ENCODE results near the gene DHRS7B.
A peak's percentile ranks its signal among the peaks of the same experiment; 100 is the strongest.
"Not testable (repeated sequence)": the region's sequence is repeated elsewhere in the genome, so short reads cannot be mapped to it uniquely, and the experiment has no call there.

DHRS7B gene

GRCh38 chr17:21185061-21185460 lies 58.3 kb downstream of the DHRS7B start:
- DNase-seq = no peak

- no peak for DNase-seq
Observed at GRCh38 chr17:21186399-21187187, 59.8 kb downstream of the DHRS7B start.

DNA sequence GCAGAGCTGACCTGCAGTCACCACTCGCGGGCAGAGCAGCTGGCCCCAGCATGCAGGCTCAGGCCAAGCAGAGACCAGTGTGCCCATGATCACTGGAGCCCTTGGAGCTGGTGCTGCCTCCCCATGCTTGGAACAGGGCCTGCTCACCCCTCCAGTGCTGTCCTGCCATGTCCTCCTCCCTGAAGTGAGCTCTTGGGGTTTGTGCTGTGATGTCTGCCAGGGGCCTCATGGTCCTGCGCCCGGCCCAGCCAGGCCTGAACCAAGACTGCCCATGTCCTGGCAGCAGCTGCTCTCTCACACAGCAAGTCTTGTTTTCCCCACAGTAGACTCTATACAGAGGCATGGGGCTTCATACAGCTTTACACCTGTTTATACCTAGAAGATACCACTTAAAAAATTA lies 62.6 kb downstream of the DHRS7B start:
- no peak for DNase-seq

DNA sequence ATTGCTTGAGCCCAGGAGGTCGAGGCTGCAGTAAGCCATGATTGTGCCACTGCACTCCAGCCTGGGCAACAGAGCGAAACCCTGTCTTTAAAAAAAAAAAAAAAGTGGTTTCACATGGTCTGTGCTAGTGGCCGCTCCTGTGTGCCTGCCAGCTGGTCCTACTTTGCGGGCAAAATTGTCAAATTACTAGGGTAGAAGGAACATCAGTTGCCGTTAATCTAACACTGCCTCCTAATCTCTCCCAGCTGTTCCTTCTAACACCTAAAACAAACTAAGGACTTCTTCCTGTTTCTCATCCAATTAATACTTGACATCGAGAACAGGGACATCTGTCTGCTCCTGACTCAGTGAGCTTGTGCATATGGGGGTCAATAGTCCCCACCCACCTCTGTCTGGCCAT lies 63.3 kb downstream of the DHRS7B start:
- DNase-seq = no peak

DNA sequence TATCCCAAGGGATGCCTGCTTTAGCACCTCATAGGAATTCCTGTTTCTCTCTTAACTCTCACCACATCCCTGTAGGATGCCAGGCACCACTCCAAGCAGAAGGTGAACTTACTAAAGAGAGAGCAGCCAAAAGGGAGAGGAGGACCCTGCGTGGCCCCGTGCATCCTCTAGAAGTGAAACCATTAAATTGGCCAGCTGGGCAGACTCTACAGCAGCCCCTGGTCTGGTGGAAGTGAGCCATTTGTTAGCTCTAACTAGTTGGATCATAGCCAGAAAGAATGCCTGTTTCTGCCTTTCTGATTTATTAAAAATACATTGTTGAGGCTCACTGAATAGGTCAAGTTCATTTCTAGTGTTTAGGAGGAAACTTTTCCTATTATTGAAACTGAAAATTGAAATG lies 64.9 kb downstream of the DHRS7B start:
- no peak for DNase-seq

- DNase-seq = not testable (repeated sequence)
Observed at GRCh38 chr17:21192414-21192813, 65.7 kb downstream of the DHRS7B start.

DNA sequence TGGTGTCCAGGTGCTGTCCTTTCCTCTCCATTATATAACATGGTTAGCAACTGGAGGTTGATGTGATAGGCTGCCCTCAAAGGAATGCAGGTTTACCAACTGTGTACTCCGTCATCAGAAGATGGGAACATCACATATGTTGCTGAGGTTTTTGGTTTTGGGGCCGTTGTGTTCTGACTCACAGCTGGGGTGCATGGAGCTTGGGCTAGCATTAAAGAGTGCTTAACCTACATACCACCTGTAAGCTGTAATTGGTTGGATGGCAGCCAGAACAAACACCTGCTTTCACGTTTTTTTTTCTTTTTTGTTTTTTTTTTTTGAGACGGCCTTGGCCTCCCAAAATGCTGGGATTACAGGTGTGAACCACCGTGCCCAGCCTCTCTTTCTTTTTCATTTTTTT lies 66.3 kb downstream of the DHRS7B start:
- no peak for DNase-seq

- no peak for DNase-seq
Observed at GRCh38 chr17:21194226-21194625, 67.5 kb downstream of the DHRS7B start.

GRCh38 chr17:21194703-21195102 lies 67.9 kb downstream of the DHRS7B start:
- peak; percentile 73 for DNase-seq

DNA sequence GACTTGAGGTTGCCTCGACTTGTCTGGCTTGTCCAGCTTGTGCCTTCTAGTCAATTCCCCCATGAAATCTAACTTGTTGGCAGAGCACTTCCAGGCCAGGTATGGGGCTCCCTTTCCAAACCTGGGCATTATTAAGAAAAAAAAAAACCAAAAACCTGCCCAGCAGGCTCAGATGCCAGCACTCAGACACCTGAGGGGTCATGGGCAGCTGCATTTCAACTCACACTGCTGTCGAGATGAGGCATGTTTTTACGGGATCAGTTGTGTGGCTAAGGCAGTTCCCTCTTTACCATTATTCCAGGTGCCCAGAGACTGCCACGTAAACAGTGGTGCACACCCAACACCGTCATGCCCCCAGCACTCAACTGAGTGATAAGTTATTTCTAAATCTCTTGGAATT lies 69.4 kb downstream of the DHRS7B start:
- no peak for DNase-seq

GRCh38 chr17:21198411-21198810 lies 71.6 kb downstream of the DHRS7B start:
- DNase-seq = no peak

GRCh38 chr17:21199311-21199710 lies 72.5 kb downstream of the DHRS7B start:
- DNase-seq = no peak

GRCh38 chr17:21199856-21200255 lies 73.1 kb downstream of the DHRS7B start:
- DNase-seq = no peak

- DNase-seq = no peak
Observed at GRCh38 chr17:21200590-21201297, 74.0 kb downstream of the DHRS7B start.

DNA sequence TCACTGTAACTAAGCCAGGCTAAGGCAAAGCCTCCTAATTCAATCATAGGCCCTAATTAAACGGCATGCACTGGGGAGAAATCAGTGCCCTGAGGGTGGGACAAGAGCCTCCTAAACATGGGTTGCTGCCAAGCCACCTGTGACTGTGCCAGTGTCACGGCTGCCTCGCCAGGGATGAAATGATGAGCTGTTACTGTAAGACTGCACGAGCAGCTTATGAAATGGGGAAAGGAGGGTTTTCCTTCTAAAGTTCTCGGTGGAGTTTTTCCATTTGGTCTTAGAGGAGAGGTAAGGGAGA lies 74.5 kb downstream of the DHRS7B start:
- DNase-seq = no peak

GRCh38 chr17:21201874-21202273 lies 75.1 kb downstream of the DHRS7B start:
- DNase-seq = no peak

DNA sequence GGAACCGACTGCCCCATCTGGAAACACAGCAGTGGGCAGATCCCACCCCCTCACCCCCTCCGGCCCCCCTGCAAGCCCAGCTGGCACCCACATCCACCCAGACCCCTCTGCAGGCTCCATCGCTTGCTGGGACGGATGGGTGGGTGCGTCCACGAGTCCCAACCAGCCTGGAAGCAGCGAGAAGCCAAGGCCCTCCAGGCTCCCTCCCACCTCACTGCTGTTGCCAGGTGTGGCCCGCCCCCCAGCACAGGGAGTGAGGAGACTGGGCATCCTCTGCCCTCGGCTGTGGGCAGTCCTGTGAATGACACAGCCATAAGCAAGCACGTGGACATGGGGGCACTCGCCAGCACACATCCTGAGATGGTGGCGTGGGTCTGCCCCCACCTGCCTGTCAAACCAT lies 75.7 kb downstream of the DHRS7B start:
- no peak for DNase-seq

DNA sequence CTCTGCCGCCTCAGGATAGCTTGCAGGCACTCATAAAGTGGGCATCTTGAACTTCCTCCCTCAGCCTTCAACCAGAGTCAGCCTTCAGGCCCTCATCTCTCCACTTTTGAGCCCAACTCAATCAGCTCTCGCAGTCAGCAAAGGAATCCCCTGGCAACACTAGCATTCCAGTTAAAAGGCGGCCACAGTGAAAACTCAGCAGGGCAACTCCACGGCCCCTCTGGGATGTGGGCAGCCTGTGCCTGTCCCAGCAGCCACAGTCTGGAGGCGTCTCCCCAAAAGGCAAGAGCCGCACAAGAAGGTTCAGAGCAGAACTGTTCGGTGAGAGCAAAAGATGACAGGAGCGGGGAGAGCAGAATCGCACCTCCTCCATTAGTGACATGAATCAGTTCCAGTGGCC lies 78.2 kb downstream of the DHRS7B start:
- no peak for DNase-seq

- no peak for DNase-seq
Observed at GRCh38 chr17:21208352-21208751, 81.6 kb downstream of the DHRS7B start.

GRCh38 chr17:21209511-21210175 lies 82.9 kb downstream of the DHRS7B start:
- no peak for DNase-seq

- no peak for DNase-seq
Observed at GRCh38 chr17:21210411-21211076, 83.8 kb downstream of the DHRS7B start.

DNA sequence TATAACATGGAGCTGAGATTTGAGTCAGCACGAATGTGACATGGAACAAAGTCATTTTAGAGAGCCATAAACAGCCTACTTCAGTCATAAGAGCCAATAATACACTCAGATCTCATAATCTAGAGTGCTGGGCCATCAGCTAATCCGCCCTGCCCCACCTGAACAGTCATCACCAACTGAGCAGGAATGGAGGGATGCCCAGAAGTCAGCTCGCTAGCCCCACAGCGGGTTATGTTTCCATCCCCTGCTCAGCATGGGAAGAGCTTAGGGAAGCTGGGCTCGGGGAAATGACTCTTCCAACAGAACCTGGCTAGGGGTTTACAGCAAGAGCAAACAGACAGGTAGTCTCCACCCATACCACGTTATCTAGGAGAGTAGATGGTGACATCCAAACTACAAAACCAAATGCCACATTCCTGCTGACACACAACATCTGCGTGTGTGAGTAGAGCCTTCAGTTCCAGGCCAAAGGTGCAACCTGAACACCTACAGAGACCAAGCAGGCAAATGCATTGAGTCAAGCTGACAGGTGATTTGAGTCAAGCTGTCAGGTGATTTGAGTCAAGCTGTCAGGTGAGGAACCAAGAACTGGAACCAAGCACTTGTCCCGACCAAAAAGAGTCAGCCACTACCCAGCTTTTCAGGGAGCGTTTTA lies 85.2 kb downstream of the DHRS7B start:
- no peak for DNase-seq

Measured in right forelimb (tissue), 1 donor.